ENCODE results near the gene PAK2. TPM values are rescaled to one million over a fixed set of nuclear protein-coding genes. Genes with fewer than 3 reads are reported as not detected.
"Not testable (repeated sequence)": the region's sequence is repeated elsewhere in the genome, so short reads cannot be mapped to it uniquely, and the experiment has no call there.

PAK2 gene
- total and polyA plus RNA-seq, 4 donors = 14.2 to 59.5 (median 37.2) TPM

- peak; percentile 99 for ATAC-seq (ENCODE audit: low FRiP score)
- WGBS, 2 donors = 0 to 1% methylated on average over 62 to 93 of the region's 93 CpGs
- no peaks in the 10 kb centered on the region for H3K27me3 ChIP-seq (ENCODE audit: control insufficient read depth in 1 of 2, insufficient read depth in 2 of 2, low read length in 1 of 2)
- no peaks in the 10 kb centered on the region for H3K4me1 ChIP-seq (ENCODE audit: control insufficient read depth in 1 of 2, insufficient read depth in 2 of 2, low read length in 2 of 2)
- peak within 1 kb of the TSS; percentile 23 to 92 for H3K27ac ChIP-seq (ENCODE audit: low read depth in 1 of 2, low read length in 2 of 2)
- intact Hi-C loops (cut with DNase I) = loop anchor here in 1 of 2 donors (5.0 kb wide), 1 partner anchor 75 kb away; the partner anchor contains the start of gene NCBP2
- H3K4me3 ChIP-seq (ENCODE audit: low read length in 2 of 2) = peak within 1 kb of the TSS; percentile 80 to 98
- no peaks in the 10 kb centered on the region for H3K9me3 ChIP-seq (ENCODE audit: control insufficient read depth, low read length)
- H3K36me3 ChIP-seq (ENCODE audit: control insufficient read depth in 1 of 2, insufficient read depth in 2 of 2, low read length in 1 of 2) = no peaks in the 10 kb centered on the region
- DNase-seq = peak; percentile 94 to 97
These were observed 128.0 kb downstream of the PAK2 start, which contains the start of gene SENP5 for GRCh38 chr3:196867507-196868296. Gene SENP5 (plus strand): TSS chr3:196867920. CDS start chr3:196885182, 17,262 bp downstream.

GRCh38 chr3:196868297-196868661 is 128.6 kb downstream of the PAK2 start:
- Histone ChIP-seq H3K27me3 (ENCODE audit: control insufficient read depth in 1 of 2, insufficient read depth in 2 of 2, low read length in 1 of 2) (no peaks in the 10 kb centered on the region), H3K9me3 (ENCODE audit: control insufficient read depth, low read length) (no peaks in the 10 kb centered on the region), H3K36me3 (ENCODE audit: control insufficient read depth in 1 of 2, insufficient read depth in 2 of 2, low read length in 1 of 2) (no peaks in the 10 kb centered on the region), H3K4me1 (ENCODE audit: control insufficient read depth in 1 of 2, insufficient read depth in 2 of 2, low read length in 2 of 2) (no peaks in the 10 kb centered on the region), H3K27ac (ENCODE audit: low read depth in 1 of 2, low read length in 2 of 2) (peak overlapping the region; percentile 16 to 92), H3K4me3 (ENCODE audit: low read length in 2 of 2) (peak overlapping the region; percentile 80 to 98)
- WGBS, 2 donors = 0 to 1% methylated on average over 27 to 29 of the region's 29 CpGs
- DNase-seq (peak; percentile 41 to 79), ATAC-seq (ENCODE audit: low FRiP score) (peak; percentile 2)
- intact Hi-C loops (cut with DNase I) = loop anchor here in 1 of 2 donors (5.0 kb wide), 1 partner anchor 74 kb away; the partner anchor contains the start of gene NCBP2

GRCh38 chr3:196872316-196872715 is 132.7 kb downstream of the PAK2 start:
- H3K4me1 ChIP-seq (ENCODE audit: control insufficient read depth in 1 of 2, insufficient read depth in 2 of 2, low read length in 2 of 2) = no peaks in the 10 kb centered on the region
- 44 to 47% methylated on average over 4 of the region's 4 CpGs for WGBS, 2 donors
- intact Hi-C loops (cut with DNase I) = no loop called here

GRCh38 chr3:196874511-196875094 is 134.9 kb downstream of the PAK2 start:
- H3K4me1 ChIP-seq (ENCODE audit: control insufficient read depth in 1 of 2, insufficient read depth in 2 of 2, low read length in 2 of 2); intact Hi-C loops (cut with DNase I); H3K27ac ChIP-seq (ENCODE audit: low read depth in 1 of 2, low read length in 2 of 2); H3K36me3 ChIP-seq (ENCODE audit: control insufficient read depth in 1 of 2, insufficient read depth in 2 of 2, low read length in 1 of 2); DNase-seq; H3K9me3 ChIP-seq (ENCODE audit: control insufficient read depth, low read length); ATAC-seq (ENCODE audit: low FRiP score); H3K27me3 ChIP-seq (ENCODE audit: control insufficient read depth in 1 of 2, insufficient read depth in 2 of 2, low read length in 1 of 2); H3K4me3 ChIP-seq (ENCODE audit: low read length in 2 of 2): not testable (repeated sequence)
- WGBS, 2 donors = 92 to 94% methylated on average over 7 of the region's 7 CpGs

More at GRCh38 chr3:196872316-196872715, 132.7 kb downstream of the PAK2 start:
- H3K4me3 ChIP-seq (ENCODE audit: low read length in 2 of 2) = no peak overlapping the region
- ATAC-seq (ENCODE audit: low FRiP score) (no peak), DNase-seq (no peak)
- H3K36me3 ChIP-seq (ENCODE audit: control insufficient read depth in 1 of 2, insufficient read depth in 2 of 2, low read length in 1 of 2) = no peaks in the 10 kb centered on the region
- H3K27ac ChIP-seq (ENCODE audit: low read depth in 1 of 2, low read length in 2 of 2) = no peak overlapping the region
- no peaks in the 10 kb centered on the region for H3K27me3 ChIP-seq (ENCODE audit: control insufficient read depth in 1 of 2, insufficient read depth in 2 of 2, low read length in 1 of 2)
- no peaks in the 10 kb centered on the region for H3K9me3 ChIP-seq (ENCODE audit: control insufficient read depth, low read length)

- ATAC-seq (ENCODE audit: low FRiP score) = no peak
- H3K4me1 ChIP-seq (ENCODE audit: control insufficient read depth in 1 of 2, insufficient read depth in 2 of 2, low read length in 2 of 2) = no peaks in the 10 kb centered on the region
- intact Hi-C loops (cut with DNase I) = no loop called here
These were observed 135.6 kb downstream of the PAK2 start for GRCh38 chr3:196875258-196875657.

More at GRCh38 chr3:196875258-196875657, 135.6 kb downstream of the PAK2 start:
- WGBS, 2 donors = 80 to 88% methylated on average over 2 of the region's 2 CpGs
- no peaks in the 10 kb centered on the region for H3K36me3 ChIP-seq (ENCODE audit: control insufficient read depth in 1 of 2, insufficient read depth in 2 of 2, low read length in 1 of 2)
- H3K9me3 ChIP-seq (ENCODE audit: control insufficient read depth, low read length) = no peaks in the 10 kb centered on the region
- no peaks in the 10 kb centered on the region for H3K27me3 ChIP-seq (ENCODE audit: control insufficient read depth in 1 of 2, insufficient read depth in 2 of 2, low read length in 1 of 2)
- no peak overlapping the region for H3K4me3 ChIP-seq (ENCODE audit: low read length in 2 of 2)
- no peak overlapping the region for H3K27ac ChIP-seq (ENCODE audit: low read depth in 1 of 2, low read length in 2 of 2)
- DNase-seq = no peak

Other genes with a start within 250 kb of the PAK2 start
- 10 to 100 TPM; 30.2 to 34.9 TPM for gene RNF168, start 236.1 kb upstream of the PAK2 start, total RNA-seq
- gene RNF168, start 236.1 kb upstream of the PAK2 start, polyA plus RNA-seq = 1 to 10 TPM; 4.5 to 6.9 TPM
- gene SMCO1, start 224.5 kb upstream of the PAK2 start, total RNA-seq = not detected
- not detected for gene SMCO1, start 224.5 kb upstream of the PAK2 start, polyA plus RNA-seq
- 10 to 100 TPM; 11.0 to 11.4 TPM for gene WDR53, start 171.3 kb upstream of the PAK2 start, total RNA-seq
- gene WDR53, start 171.3 kb upstream of the PAK2 start, polyA plus RNA-seq = 1 to 10 TPM; 3.4 to 5.7 TPM
- gene FBXO45, start 171.2 kb upstream of the PAK2 start, total RNA-seq = 1 to 10 TPM; 6.1 to 7.9 TPM
- gene FBXO45, start 171.2 kb upstream of the PAK2 start, polyA plus RNA-seq = 1 to 10 TPM; 3.1 to 3.9 TPM
- 10 to 100 TPM in 1 of 2 donors, 1 to 10 TPM in 1; 7.6 to 17.3 TPM for gene NRROS, start 100.2 kb upstream of the PAK2 start, total RNA-seq
- 1 to 10 TPM in 1 of 2 donors, under 1 TPM in 1; 0.43 to 2.0 TPM for gene NRROS, start 100.2 kb upstream of the PAK2 start, polyA plus RNA-seq
- gene CEP19, start 27.6 kb upstream of the PAK2 start, total RNA-seq = 1 to 10 TPM in 1 of 2 donors, under 1 TPM in 1; 0.84 to 1.4 TPM
- 1 to 10 TPM; 1.4 to 1.8 TPM for gene CEP19, start 27.6 kb upstream of the PAK2 start, polyA plus RNA-seq
- gene PIGX, start 27.5 kb upstream of the PAK2 start, total RNA-seq = 10 to 100 TPM; 13.6 to 16.7 TPM
- gene PIGX, start 27.5 kb upstream of the PAK2 start, polyA plus RNA-seq = 10 to 100 TPM; 11.5 to 15.3 TPM
- 10 to 100 TPM; 40.3 to 42.8 TPM for gene SENP5, start 128.1 kb downstream of the PAK2 start, total RNA-seq
- gene SENP5, start 128.1 kb downstream of the PAK2 start, polyA plus RNA-seq = 10 to 100 TPM in 1 of 2 donors, 1 to 10 TPM in 1; 4.9 to 12.7 TPM
- 10 to 100 TPM; 42.0 to 48.1 TPM for gene NCBP2, start 202.7 kb downstream of the PAK2 start, total RNA-seq
- gene NCBP2, start 202.7 kb downstream of the PAK2 start, polyA plus RNA-seq = 10 to 100 TPM; 40.3 to 59.6 TPM
- 1 to 10 TPM; 2.7 to 5.2 TPM for gene PIGZ, start 229.0 kb downstream of the PAK2 start, total RNA-seq
- gene PIGZ, start 229.0 kb downstream of the PAK2 start, polyA plus RNA-seq = 1 to 10 TPM; 2.3 to 9.0 TPM